Glomerular endothelial cell (primary cell): Measurements from ENCODE around the gene PLXDC1. TPM values are rescaled to one million over a fixed set of nuclear protein-coding genes. Genes with fewer than 3 reads are reported as not detected.
"Not testable (repeated sequence)": the region's sequence is repeated elsewhere in the genome, so short reads cannot be mapped to it uniquely, and the experiment has no call there.

ENCODE experiments used
- DNase-seq: peaks from one replicate; pipeline ENCODE4 v3.0.0-alpha.2; 2011; ENCODE audit warnings: low read depth, low spot score; ENCODE audit errors: extremely low read depth
- total RNA-seq: library from RNA; depleted of rRNA; stranded (reverse); fragments of >200 nt; gene quantifications from 2 replicates; pipeline ENCODE4 v1.2.3, GENCODE V29; 2015

The PLXDC1 gene
- total RNA-seq, 1 donor from 2014 or later, result 0.06 TPM

DNA sequence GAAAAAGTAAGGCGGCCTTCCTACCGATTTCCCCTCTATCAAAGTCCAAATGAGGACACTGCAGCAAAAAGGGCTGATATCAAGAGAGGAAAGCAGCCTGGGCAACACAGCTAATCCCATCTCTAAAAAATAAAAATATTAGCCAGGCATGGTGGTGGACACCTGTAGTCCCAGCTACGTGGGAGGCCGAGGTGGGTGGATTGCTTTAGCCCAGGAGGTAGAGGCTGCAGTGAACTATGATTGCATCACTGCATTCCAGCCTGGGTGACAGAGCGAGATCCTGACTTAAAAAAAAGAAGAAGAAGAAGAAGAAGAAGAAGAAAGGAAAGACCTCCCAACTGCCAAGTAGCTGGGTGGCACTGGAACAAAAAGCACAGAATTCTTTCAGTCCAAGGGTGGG, 31.6 kb upstream of the PLXDC1 start:
- DNase-seq, result no peak

DNA sequence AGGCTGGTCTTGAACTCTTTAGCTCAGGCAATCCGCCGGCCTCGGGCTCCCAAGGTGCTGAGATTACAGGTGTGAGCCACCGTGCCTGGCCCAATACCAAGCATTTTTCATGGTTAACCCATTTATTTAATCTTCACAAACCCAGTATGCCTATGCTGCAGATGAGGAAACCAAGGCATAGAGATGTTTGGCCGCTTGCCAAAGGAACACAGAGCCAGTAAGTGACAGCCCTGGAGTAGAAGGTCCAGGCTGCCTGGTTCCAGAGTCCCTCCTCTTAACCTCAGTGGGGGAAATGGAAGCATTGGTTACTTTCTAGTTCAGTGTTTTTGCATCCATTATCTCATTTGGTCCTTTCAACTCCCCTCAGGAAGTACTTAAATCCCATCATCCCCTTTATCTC, 29.9 kb upstream of the PLXDC1 start:
- no peak for DNase-seq

DNA sequence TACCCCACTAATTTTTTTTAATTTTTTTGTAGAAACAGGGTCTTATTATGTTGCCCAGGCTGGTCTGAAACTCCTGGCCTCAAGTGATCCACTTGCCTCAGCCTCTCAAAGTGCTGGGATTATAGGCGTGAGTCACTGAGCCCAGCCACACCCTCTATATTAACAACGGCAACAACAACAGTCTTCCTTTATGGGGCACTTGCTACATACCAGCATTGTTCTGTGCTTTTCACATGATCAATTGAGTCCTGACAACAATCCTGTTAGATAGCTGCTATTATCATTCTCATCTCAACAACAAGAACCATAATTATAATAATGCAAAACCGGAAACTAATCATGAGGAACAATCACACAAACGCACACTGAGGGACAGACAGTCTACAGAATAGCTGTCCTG, 27.1 kb upstream of the PLXDC1 start:
- no peak for DNase-seq

DNA sequence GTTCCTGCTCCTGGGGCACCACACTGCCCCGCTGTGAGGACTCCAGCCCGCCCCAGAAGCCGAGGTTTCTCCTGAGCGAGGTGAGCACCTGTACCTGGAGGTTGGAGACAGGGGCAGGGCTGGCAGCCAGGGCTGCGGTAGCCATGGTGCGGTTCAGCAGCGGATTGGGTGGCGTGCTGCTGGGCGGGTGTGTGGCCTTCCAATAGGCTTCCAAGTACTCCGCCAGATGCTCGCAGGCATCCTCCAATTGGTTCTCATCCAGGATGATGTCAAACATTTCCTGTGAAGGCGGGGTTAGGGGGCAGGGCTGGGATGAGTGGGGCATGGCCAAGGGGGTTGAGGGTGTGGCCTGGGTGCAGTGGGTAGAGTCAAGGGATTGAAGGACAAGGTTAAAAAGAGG, 25.8 kb upstream of the PLXDC1 start:
- DNase-seq, result no peak

DNA sequence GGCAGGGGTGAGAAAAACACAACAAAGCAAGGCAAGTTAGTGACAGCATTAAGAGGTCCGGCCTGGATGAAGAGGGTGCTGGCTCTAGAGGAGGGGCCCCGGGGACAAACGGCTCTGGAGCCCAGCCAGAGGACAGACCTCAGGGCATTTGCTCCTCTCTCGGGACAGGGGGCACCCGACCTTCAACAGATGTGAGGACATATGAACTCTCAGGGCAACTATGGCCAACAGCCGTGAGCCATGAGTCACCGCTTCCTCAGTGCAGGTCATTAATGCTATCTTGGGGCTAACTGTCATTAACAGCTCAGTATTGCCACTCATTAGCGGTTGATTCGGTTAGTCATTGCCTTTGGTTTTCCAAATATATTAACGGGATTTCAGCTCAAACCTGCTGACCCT, 24.3 kb upstream of the PLXDC1 start:
- no peak for DNase-seq

DNA sequence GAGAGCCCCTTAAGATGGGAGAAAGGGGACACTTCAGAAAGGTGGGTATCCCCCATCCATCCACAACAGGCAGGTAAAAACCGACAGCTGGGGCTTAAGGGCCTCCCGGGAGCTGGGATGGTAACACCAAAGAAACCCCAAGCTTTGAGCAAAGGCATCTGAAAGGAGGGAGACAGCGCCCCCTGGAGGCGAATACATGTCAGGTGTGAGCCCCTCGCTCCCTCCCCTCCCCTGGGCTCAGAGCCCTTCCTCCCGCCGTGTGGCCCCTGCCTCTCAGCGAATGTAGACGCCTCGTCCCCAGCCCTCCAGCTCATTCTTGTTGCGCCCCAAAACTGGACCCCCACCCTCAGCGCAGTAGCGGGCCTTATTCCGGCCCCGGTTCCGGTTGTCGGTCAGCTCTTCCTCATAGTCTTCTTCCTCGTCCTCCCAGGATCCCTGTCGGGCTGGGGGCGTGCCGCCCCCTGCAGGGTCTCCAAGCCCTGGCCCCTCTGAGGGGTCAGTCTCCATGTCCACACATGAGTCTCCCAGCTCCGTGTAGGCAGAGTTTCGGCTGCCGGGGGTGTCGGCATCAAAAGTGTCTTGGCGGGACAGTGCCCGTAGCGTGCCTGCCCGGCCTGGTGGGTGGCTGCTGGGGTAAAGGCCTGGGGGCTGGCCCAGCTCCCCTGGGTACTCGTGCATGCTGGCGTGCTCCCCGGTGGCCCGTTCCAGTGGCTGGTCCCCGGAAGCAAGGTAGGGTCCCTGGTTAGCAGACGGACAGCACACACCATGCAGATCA, 23.7 kb upstream of the PLXDC1 start:
- DNase-seq, result no peak

DNA sequence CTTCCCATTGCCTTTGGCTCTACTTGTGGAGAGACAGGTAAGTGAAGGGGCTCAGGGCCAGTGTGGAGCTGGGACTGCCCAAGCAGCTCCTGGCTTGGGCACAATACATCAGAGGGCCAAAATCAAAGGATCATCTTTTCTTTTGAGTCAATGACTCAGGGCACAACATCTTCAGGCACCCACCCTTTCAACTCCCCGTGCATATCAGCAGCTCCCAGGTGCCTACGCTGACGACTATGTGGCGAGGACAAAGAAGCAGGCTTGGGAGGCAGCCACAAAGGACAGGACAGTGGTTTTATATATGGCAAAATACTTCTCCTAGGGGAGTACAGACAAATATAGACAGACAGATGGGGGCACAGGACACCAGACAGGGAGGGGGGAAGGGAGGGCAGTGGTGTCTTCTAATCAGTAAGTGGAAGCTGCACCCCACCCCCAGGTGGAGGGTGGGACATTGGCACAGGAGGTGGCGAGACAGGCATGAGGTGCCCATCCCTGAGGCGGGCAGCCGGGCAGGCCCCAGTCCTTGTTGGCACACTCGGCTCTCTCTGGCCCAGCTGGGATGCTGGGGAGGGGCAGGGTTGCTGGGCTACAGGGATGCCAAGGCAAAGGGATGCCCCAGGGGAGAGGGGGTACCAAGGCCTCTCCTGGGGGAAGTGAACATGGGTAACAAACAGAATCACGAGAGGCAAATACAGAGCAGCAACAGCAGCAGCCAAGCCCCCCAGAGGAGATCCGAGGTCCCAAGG, 22.3 kb upstream of the PLXDC1 start:
- no peak for DNase-seq

DNA sequence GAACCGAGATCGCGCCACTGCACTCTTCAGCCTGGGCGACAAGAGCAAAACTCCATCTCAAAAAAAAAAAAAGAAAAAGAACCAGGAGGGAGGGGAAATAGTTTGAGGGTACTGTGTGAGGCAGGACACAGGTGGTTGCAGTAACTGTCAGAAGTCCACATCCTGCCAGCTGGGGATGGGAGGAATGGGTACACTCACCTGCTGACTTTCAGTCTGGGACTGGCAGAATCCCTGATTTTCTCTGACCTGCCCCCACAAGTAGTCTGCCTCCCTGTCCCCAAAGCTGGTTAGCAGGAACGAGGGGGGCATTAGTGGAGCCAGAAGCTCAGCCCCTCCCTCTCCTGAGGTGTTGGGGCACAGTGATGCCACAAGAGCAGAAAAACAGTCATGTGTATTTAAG, 21.6 kb upstream of the PLXDC1 start:
- DNase-seq, result no peak

DNA sequence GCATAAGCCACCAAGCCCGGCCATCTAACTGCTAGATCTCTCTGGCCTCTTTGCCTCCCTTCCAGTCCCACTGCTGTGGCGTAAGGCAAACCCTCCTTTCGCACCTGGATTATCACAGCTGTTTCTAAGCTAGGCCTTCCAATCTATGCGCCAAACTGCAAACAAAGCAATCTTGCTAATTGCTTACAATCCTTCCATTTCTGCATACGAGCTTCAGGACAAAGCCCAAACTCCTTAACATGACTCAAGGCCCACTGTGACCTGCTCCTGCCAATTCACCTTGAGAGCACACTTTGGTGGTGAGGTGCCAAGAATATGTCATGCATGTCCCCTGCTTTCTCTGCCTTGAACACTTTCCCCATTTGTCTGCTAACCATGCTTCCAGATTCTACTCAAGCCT, 20.5 kb upstream of the PLXDC1 start:
- no peak for DNase-seq

DNA sequence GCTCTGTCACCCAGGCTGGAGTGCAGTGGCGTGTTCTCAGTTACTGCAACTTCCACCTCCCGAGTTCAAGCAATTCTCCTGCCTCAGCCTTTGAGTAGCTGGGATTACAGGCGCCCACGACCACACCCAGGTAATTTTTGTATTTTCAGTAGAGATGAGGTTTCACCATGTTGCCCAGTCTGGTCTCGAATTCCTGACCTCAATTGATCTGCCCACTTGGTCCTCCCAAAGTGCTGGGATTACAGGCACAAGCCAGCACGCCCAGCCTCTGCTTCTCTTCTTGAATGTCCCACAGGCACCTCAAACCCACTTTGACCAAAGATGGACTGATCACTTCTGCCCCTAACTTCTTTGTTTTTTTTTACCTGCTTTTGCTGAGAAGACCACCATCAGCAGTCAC, 19.1 kb upstream of the PLXDC1 start:
- DNase-seq, result no peak

DNA sequence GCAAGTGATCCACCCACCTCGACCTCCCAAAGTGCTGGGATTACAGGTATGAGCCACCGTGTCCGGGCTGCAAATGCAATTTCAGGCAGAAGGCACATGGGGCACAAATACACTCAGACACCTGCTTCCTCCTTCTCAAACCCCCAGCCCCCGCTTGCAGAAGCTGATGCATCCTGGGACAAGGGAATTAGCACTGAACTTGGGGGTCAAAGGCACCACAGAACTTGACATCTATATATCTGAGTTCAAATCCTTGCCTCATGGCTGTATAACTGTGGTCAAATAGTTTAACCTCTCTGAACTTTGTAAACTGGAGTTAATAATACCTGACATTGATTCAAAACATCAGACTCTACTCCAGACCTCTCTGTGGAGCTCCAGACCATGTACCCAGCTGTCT, 18.7 kb upstream of the PLXDC1 start:
- no peak for DNase-seq

DNA sequence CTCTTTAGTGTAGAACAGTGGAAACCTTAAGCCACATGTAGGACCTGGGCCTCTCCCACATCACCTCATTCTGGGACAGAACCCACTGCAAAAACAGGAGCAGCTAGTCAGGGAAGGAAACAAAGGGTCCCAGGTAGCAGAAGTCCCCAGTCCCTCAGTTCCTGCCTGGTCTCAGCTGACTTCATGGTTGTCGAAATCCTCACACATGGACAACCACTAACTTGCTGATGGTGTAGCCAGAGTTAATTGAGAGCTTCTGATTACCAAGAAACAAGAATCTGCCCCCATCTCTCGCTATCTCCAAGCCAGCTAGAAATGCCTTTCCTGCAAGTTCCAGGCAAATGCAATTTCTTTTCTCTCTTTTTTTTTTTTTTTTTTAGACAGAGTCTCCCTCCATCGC, 18.1 kb upstream of the PLXDC1 start:
- DNase-seq, result no peak

DNA sequence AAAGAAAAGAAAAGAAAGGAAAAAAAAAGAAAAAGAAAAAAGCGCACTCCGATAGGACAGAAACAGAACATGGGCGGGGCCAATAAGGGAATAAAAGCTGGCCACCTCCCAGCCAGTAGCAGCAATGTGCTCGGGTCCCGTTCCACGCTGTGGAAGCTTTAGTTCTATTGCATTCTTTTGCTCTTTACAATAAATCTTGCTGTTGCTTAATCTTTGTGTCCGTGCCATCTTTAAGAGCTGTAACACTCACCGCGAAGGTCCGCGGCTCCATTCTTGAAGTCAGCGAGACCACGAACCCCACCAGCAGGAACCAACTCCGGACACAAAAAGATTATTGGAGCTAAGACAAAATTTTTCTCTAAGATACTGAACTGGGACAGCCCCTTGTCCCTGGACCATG, 17.7 kb upstream of the PLXDC1 start:
- DNase-seq, result no peak

DNA sequence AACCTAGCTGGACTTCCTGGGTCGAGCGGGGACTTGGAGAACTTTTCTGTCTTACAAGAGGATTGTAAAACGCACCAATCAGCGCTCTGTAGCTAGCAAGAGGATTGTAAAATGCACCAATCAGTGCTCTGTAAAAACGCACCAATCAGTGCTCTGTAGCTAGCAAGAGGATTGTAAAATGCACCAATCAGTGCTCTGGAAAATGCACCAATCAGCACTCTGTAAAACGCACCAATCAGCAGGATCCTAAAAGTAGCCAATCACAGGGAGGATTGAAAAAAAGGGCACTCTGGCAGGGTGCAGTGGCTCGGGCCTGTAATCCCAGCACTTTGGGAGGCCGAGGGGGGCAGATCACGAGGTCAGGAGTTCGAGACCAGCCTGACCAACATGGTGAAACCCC, 17.1 kb upstream of the PLXDC1 start:
- not testable (repeated sequence) for DNase-seq

DNA sequence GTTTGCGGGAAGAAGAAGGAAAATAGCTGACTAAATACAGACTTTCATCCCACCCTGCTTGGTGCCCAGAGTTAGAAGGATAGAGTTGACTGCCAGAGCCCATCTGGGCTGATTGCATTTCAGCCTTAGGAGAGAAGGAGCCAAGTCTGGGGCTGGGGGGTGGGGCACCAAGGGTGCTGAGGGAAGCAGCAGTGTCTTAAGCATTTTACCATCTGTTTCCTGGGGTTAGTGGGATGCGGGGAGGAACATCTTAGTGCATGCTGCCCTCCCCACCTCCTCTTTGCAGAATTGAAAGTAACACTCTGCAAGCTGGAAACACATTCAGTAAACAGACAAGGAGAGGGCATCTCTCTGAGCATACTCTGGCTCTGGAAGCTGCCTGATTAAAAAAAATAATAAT, 16.0 kb upstream of the PLXDC1 start:
- DNase-seq, result no peak

DNA sequence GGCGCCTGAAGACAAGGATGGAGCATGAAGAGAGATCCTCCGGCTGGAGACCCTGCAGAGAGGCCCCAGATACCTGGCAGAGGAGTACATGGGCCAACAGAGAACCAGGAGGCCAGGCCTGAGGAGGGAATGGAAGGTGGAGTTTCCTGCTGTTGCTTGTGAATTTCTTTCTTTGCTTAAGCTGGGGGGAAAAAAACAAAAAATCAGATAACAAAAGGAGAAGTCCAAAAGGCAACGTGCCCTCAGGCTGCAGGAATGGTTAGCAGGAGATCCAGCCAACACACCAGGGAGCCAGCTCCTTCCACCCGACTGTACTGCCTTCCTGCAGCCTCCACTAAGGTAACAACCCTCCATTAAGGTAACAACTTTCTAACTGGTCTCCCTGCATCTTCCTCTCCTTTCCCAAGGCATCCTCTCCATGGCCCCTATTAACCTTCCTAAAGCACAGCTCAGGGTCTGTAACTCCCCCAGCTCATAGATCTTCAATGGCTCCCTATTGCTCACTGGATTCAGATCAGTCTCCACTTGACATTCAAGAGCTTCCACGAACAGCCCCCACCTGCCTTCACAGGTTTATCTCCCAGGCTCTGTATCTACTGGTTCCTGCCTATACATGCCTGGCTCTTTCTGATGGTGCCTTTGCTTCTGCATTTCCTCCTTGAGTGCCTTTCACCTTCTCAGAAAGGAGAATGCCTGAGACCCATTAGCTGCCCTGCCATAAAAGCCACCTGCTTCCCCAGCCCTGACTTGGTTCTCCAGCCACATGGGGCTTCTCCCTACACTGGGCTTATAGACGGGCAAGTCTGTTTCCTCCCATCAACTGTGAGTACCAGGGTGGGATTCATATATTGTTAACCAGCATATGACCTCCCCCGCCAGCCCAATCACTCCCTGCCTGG, 15.2 kb upstream of the PLXDC1 start:
- no peak for DNase-seq

DNA sequence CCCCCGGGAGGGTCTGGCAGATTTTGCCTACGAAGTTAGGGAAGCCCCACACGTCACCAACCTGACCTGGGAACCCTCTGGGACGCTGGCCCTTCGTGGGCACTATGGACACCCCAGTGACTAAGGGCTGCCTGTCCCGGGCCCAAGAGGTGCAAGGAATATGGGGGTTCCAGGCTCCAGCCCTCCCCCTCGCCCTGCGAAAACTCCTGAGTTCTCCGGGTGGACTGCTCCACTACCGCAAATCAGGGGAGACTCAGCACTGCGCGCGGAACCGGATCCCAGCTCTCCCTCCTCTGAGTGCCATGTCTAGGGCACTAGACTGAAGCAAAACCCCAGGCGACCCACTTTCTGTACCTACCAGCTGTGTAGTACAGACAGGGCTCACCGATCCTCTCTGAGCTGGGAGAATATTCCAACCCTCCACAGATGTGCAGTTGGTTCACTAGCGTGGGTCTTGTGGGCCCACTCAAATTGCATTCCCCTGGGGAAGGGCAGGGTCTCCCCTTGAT, 14.5 kb upstream of the PLXDC1 start, which contains the start of gene ARL5C:
ARL5C (minus strand) TSS at position 321 of the 509 bp plus-strand sequence. CDS start 401 bp downstream, outside the sequence.
- no peak for DNase-seq

DNA sequence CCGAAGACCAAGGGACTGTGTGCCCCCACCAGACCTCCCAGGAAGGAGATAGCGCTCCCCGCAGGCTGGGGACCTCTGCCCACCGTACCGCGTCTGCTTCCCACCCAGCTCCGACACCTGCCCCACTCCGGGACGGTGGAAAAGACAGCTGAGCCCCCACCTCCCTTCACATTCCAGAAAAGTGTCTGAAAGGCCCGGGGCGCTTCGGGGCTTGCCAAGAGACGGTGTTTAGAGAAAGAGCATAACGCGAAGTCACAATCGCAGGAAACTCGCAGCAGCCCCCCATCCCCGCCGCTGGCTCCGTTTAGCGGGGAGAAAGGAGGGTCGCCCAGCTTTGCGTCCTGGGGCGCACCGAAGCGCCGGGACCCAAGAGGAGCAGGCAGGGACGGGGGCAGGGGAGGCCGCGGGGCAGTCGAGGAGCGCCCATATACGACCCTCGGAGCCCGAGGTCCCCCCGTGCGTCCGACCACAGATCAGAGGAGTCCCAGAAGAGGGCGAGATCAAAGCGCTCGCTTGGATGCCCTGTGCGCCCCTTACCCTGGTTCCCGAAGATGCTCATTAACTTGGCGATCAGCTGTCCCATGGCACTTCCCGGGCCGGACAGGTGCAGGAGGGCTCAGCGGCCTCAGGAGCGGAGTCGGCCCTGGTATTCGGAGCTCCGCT, 13.9 kb upstream of the PLXDC1 start:
- no peak for DNase-seq

DNA sequence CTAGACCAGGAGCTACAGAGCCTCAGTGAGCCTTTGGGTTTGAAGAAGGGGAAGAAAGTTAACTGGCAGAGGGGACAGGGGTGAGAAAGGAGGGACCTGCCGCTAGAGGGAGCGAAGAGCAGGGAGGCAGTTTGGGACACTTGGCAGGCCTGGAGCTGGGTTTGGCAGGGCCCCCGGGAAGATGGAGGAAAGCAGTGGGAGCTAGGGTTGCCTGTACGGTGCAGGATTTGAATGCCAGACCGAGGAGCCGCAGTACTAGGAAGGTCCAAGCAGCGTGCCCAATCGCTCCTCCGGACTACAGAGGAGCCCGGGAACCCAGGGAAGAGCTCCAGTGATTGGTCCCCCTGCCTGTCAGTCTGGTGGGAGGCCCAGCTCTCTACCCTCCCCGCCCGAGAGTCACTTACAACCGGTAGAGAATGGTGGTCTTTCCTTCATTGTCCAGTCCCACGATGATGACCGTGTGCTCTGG, 13.3 kb upstream of the PLXDC1 start:
- DNase-seq, result peak; percentile 67

DNA sequence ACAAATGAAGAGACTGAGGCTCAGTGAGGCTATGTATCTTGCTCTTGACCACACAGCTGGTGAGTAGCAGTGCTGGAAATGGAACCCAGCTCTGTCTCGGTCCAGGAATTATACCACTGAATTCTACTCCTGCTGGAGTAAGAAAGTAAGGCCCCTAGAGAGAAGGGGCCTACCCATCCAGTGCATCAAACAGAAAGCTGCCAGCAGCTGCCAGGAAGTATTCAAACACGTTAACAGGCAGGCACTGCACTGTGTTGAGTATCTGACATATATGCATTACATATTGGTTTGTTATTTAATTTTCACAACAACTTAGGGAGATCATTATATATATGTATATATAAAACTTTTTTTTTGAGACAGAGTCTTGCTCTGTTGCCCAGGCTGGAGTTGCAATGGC, 10.5 kb upstream of the PLXDC1 start:
- no peak for DNase-seq
